GM18502 (cell line): Measurements from ENCODE around the gene SLC6A3.

Experiments
- ATAC-seq: cut with Tn5 transposase; IDR thresholded peaks from one replicate; pipeline ENCODE4 v1.9.1; 2021; ENCODE audit warnings: mild to moderate bottlenecking; ENCODE audit not compliant: unreplicated experiment, poor library complexity

The SLC6A3 gene

GRCh38 chr5:1445313-1445688 lies at the start of gene SLC6A3:
SLC6A3 (minus strand) TSS chr5:1445440; CDS start chr5:1443197, 2,243 bp downstream.
- no peak for ATAC-seq

- ATAC-seq: no peak
These were observed 48.7 kb upstream of the SLC6A3 start for GRCh38 chr5:1493941-1494340.

- ATAC-seq: no peak
These were observed 48.2 kb upstream of the SLC6A3 start for GRCh38 chr5:1493413-1493812.

GRCh38 chr5:1492757-1493156 lies 47.5 kb upstream of the SLC6A3 start:
- no peak for ATAC-seq

GRCh38 chr5:1490376-1490775 lies 45.1 kb upstream of the SLC6A3 start:
- no peak for ATAC-seq

GRCh38 chr5:1489754-1490153 lies 44.5 kb upstream of the SLC6A3 start:
- no peak for ATAC-seq

- peak; percentile 53 for ATAC-seq
These were observed 43.8 kb upstream of the SLC6A3 start for GRCh38 chr5:1488882-1489680.

- no peak for ATAC-seq
These were observed 42.0 kb upstream of the SLC6A3 start for GRCh38 chr5:1487079-1487764.

- no peak for ATAC-seq
These were observed 41.0 kb upstream of the SLC6A3 start for GRCh38 chr5:1486271-1486670.

- no peak for ATAC-seq
These were observed 40.4 kb upstream of the SLC6A3 start for GRCh38 chr5:1485579-1486118.

- ATAC-seq: peak; percentile 62
These were observed 39.7 kb upstream of the SLC6A3 start for GRCh38 chr5:1484730-1485578.

GRCh38 chr5:1483856-1484729 lies 38.9 kb upstream of the SLC6A3 start:
- ATAC-seq: no peak

- no peak for ATAC-seq
These were observed 37.8 kb upstream of the SLC6A3 start for GRCh38 chr5:1483064-1483463.

GRCh38 chr5:1481959-1482331 lies 36.7 kb upstream of the SLC6A3 start:
- no peak for ATAC-seq

- ATAC-seq: no peak
These were observed 36.2 kb upstream of the SLC6A3 start for GRCh38 chr5:1481266-1481958.

- ATAC-seq: no peak
These were observed 35.6 kb upstream of the SLC6A3 start for GRCh38 chr5:1480806-1481205.

- ATAC-seq: no peak
These were observed 35.0 kb upstream of the SLC6A3 start for GRCh38 chr5:1480217-1480616.

GRCh38 chr5:1479581-1480188 lies 34.4 kb upstream of the SLC6A3 start:
- peak; percentile 38 for ATAC-seq

GRCh38 chr5:1479066-1479465 lies 33.8 kb upstream of the SLC6A3 start:
- ATAC-seq: no peak
